Uterus (tissue), 4 donors: ENCODE data around the gene EVI5. TPM values are rescaled to one million over a fixed set of nuclear protein-coding genes. Genes with fewer than 3 reads are reported as not detected.
"Not testable (repeated sequence)": the region's sequence is repeated elsewhere in the genome, so short reads cannot be mapped to it uniquely, and the experiment has no call there.

Experiments used
- DNase-seq, 2 donors: peaks; one replicate each; pipeline ENCODE4 v3.0.0-alpha.2; 2019 to 2020
- H3K27ac ChIP-seq, 2 donors: fragments of 200-600 bp; sonication (generic); 1 replicate in 1 of 2; 2 replicates in 1 of 2; pipeline ENCODE4 v1.5.1; 2016 to 2018
- H3K27me3 ChIP-seq, 2 donors: fragments of 200-600 bp; sonication (generic); one replicate each; pipeline ENCODE4 v1.5.1; 2018 to 2019; ENCODE audit warnings: control low read depth in 1 of 2
- H3K36me3 ChIP-seq, 2 donors: fragments of 200-600 bp; sonication (generic); one replicate each; pipeline ENCODE4 v1.5.1; 2019; ENCODE audit warnings: control low read depth in 1 of 2
- H3K4me1 ChIP-seq, 2 donors: fragments of 200-600 bp; sonication (generic); one replicate each; pipeline ENCODE4 v1.5.1; 2018 to 2019; ENCODE audit warnings: control low read depth in 1 of 2
- H3K4me3 ChIP-seq, 2 donors: fragments of 200-600 bp; sonication (generic); 1 replicate in 1 of 2; 2 replicates in 1 of 2; pipeline ENCODE4 v1.5.1; 2018 to 2019; ENCODE audit warnings: mild to moderate bottlenecking in 1 of 2
- H3K9me3 ChIP-seq, 2 donors: fragments of 200-600 bp; sonication (generic); one replicate each; pipeline ENCODE4 v1.5.1; 2019; ENCODE audit warnings: control low read depth in 1 of 2
- CTCF ChIP-seq, 4 experiments: fragments of 200-600 bp in 2 of 4; fragments of 450-650 bp in 2 of 4; sonication (generic) in 2 of 4; IDR thresholded peaks; one replicate each; pipeline ENCODE4 v1.5.1; 2016 to 2019; ENCODE audit warnings: antibody characterized with exemption in 4 of 4, mild to moderate bottlenecking in 2 of 4, moderate library complexity in 1 of 4
- POLR2A ChIP-seq, 2 donors: fragments of 450-650 bp; IDR thresholded peaks; one replicate each; pipeline ENCODE4 v1.6.1; 2016; ENCODE audit warnings: antibody characterized with exemption in 2 of 2, mild to moderate bottlenecking in 1 of 2, moderate library complexity in 1 of 2
- intact Hi-C: fragments of 100-400 bp; cut with DNase I; formaldehyde crosslinking; loops from one replicate; pipeline ENCODE4 v1.15.1; 2023; ENCODE audit warnings: low total_unique reads
- total RNA-seq, 4 donors: library from RNA; depleted of rRNA in 3 of 4; stranded (reverse); fragments of >200 nt in 3 of 4; gene quantifications; one replicate each; pipeline versions ENCODE4 v1.1.0 to v1.2.4, GENCODE V29; 2014 to 2023
- donor health status: DM: yes; HTN: yes; CAD: no.

EVI5 gene
- total RNA-seq, 4 donors from 2014 or later: 53.0 to 112 (median 58.4) TPM

GRCh38 chr1:92739669-92740524 lies 45.0 kb downstream of the EVI5 start:
- no peak for TF ChIP-seq POLR2A (IDR thresholded peaks at IDR 0.05)
- no peak for TF ChIP-seq CTCF (IDR thresholded peaks at IDR 0.05)
- Histone ChIP-seq H3K27me3 (no peaks in the 10 kb centered on the region), H3K9me3 (no peaks in the 10 kb centered on the region), H3K36me3 (no peaks in the 10 kb centered on the region), H3K4me1 (no peaks in the 10 kb centered on the region), H3K27ac (no peak overlapping the region), H3K4me3 (no peak overlapping the region)
- no peak for DNase-seq
- intact Hi-C loops: no loop called here

- no peak overlapping the region for H3K4me3 ChIP-seq
- H3K4me1 ChIP-seq: no peaks in the 10 kb centered on the region
- H3K36me3 ChIP-seq: no peaks in the 10 kb centered on the region
- H3K9me3 ChIP-seq: no peaks in the 10 kb centered on the region
- no peak for TF ChIP-seq POLR2A (IDR thresholded peaks at IDR 0.05)
- no peak for TF ChIP-seq CTCF (IDR thresholded peaks at IDR 0.05)
- intact Hi-C loops: no loop called here
- DNase-seq: no peak
- H3K27ac ChIP-seq: no peak overlapping the region
- no peaks in the 10 kb centered on the region for H3K27me3 ChIP-seq
Observed at GRCh38 chr1:92736395-92736794, 48.5 kb downstream of the EVI5 start.

GRCh38 chr1:92730476-92730875 lies 54.4 kb downstream of the EVI5 start:
- no peaks in the 10 kb centered on the region for H3K9me3 ChIP-seq
- TF ChIP-seq CTCF (IDR thresholded peaks at IDR 0.05) (no peak), POLR2A (IDR thresholded peaks at IDR 0.05) (no peak)
- no peaks in the 10 kb centered on the region for H3K36me3 ChIP-seq
- no peaks in the 10 kb centered on the region for H3K4me1 ChIP-seq
- intact Hi-C loops: no loop called here
- H3K27me3 ChIP-seq: no peaks in the 10 kb centered on the region
- no peak overlapping the region for H3K4me3 ChIP-seq
- no peak overlapping the region for H3K27ac ChIP-seq
- no peak for DNase-seq

GRCh38 chr1:92728697-92729096 lies 56.2 kb downstream of the EVI5 start:
- no peaks in the 10 kb centered on the region for H3K27me3 ChIP-seq
- intact Hi-C loops: no loop called here
- H3K27ac ChIP-seq: no peak overlapping the region
- no peaks in the 10 kb centered on the region for H3K4me1 ChIP-seq
- DNase-seq: no peak
- no peak for TF ChIP-seq POLR2A (IDR thresholded peaks at IDR 0.05)
- H3K9me3 ChIP-seq: no peaks in the 10 kb centered on the region
- H3K36me3 ChIP-seq: no peaks in the 10 kb centered on the region
- H3K4me3 ChIP-seq: no peak overlapping the region

GRCh38 chr1:92723713-92724112 lies 61.2 kb downstream of the EVI5 start:
- H3K27me3 ChIP-seq, H3K9me3 ChIP-seq, H3K36me3 ChIP-seq, H3K27ac ChIP-seq, DNase-seq, H3K4me3 ChIP-seq, H3K4me1 ChIP-seq, intact Hi-C loops: not testable (repeated sequence)

- H3K27me3 ChIP-seq: no peaks in the 10 kb centered on the region
- TF ChIP-seq CTCF (IDR thresholded peaks at IDR 0.05): no peak
- TF ChIP-seq POLR2A (IDR thresholded peaks at IDR 0.05): no peak
- H3K4me3 ChIP-seq: no peak overlapping the region
- no peaks in the 10 kb centered on the region for H3K4me1 ChIP-seq
- no peaks in the 10 kb centered on the region for H3K9me3 ChIP-seq
- H3K36me3 ChIP-seq: no peaks in the 10 kb centered on the region
- H3K27ac ChIP-seq: no peak overlapping the region
- no peak for DNase-seq
- intact Hi-C loops: no loop called here
Observed at GRCh38 chr1:92721886-92722285, 63.0 kb downstream of the EVI5 start.

GRCh38 chr1:92721157-92721556 lies 63.8 kb downstream of the EVI5 start:
- intact Hi-C loops, DNase-seq, H3K4me3 ChIP-seq, H3K36me3 ChIP-seq, H3K4me1 ChIP-seq, H3K9me3 ChIP-seq, H3K27me3 ChIP-seq, H3K27ac ChIP-seq: not testable (repeated sequence)

DNA sequence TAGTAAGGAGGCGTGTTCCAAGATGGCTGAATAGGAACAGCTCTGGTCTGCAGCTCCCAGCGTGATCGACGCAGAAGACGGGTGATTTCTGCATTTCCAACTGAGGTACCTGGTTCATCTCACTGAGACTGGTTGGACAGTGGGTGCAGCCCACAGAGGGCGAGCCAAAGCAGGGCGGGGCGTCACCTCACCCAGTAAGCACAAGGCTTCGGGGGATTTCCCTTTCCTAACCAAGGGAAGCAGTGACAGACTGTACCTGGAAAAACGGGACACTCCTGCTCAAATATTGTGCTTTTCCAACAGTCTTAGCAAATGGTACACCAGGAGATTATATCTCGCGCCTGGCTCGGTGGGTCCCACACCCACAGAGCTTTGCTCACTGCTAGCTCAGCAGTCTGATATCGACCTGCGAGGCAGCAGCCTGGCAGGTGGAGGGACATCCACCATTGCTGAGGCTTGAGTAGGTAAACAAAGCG lies 69.4 kb downstream of the EVI5 start:
- H3K36me3 ChIP-seq, intact Hi-C loops, H3K4me1 ChIP-seq, DNase-seq, H3K27ac ChIP-seq, H3K4me3 ChIP-seq, H3K27me3 ChIP-seq, H3K9me3 ChIP-seq: not testable (repeated sequence)
